PC-9 (cell line): Measurements from ENCODE around the gene CAMTA1. TPM values are rescaled to one million over a fixed set of nuclear protein-coding genes. Genes with fewer than 3 reads are reported as not detected.

ENCODE experiments used
- BruUV-seq: library from RNA; stranded (reverse); fragments of 400-500 nt; replicated peaks from 2 replicates; lab custom pipeline; 2021; lab: Mats Ljungman, UMichigan
- CTCF ChIA-PET: fragments of 300-600 bp; sonication (Branson Sonifier 250); formaldehyde crosslinking; loops from one replicate; lab custom pipeline; 2022; ENCODE audit warnings: antibody characterized with exemption; lab: Charles Lee
- POLR2A ChIA-PET: fragments of 300-600 bp; sonication (Branson Sonifier 250); formaldehyde crosslinking; loops from one replicate; lab custom pipeline; 2022; ENCODE audit warnings: antibody characterized with exemption; ENCODE audit not compliant: unreplicated experiment; lab: Charles Lee
- DNase-seq, 2 experiments: peaks; one replicate each; pipeline versions ENCODE4 v3.0.0 to v3.0.0-alpha.2; 2015 to 2022; ENCODE audit warnings: mixed read lengths in 1 of 2
- H2AFZ ChIP-seq: fragments of 200-600 bp; sonication (generic); 2 replicates; pipeline ENCODE4 v1.8.1; 2017; ENCODE audit warnings: antibody characterized with exemption
- H3F3A ChIP-seq: fragments of 200-600 bp; sonication (generic); 2 replicates; pipeline ENCODE4 v1.8.1; 2017; ENCODE audit warnings: antibody characterized with exemption, mild to moderate bottlenecking, low read depth; ENCODE audit not compliant: insufficient read depth
- H3K27ac ChIP-seq: fragments of 200-600 bp; sonication (generic); 2 replicates; pipeline ENCODE4 v1.6.1; 2016; ENCODE audit warnings: mixed run types
- H3K27me3 ChIP-seq: fragments of 200-600 bp; sonication (generic); 2 replicates; pipeline ENCODE4 v1.6.1; 2016; ENCODE audit warnings: low read depth, mixed run types; ENCODE audit not compliant: insufficient read depth
- H3K36me3 ChIP-seq: fragments of 200-600 bp; sonication (generic); 2 replicates; pipeline ENCODE4 v1.6.1; 2016; ENCODE audit warnings: low read depth, mixed run types
- H3K4me1 ChIP-seq: fragments of 200-600 bp; sonication (generic); replicated peaks from 2 replicates; pipeline ENCODE4 v1.6.1; 2016; ENCODE audit warnings: mixed run types; ENCODE audit not compliant: insufficient read depth
- H3K4me2 ChIP-seq: fragments of 200-600 bp; sonication (generic); 2 replicates; pipeline ENCODE4 v1.6.1; 2017; ENCODE audit warnings: mixed run types
- H3K4me3 ChIP-seq: fragments of 200-600 bp; sonication (generic); 2 replicates; pipeline ENCODE4 v1.6.1; 2016; ENCODE audit warnings: mixed run types
- H3K79me2 ChIP-seq: fragments of 200-600 bp; sonication (generic); 2 replicates; pipeline ENCODE4 v1.6.1; 2017; ENCODE audit warnings: low read depth, mixed run types
- H3K9me2 ChIP-seq: fragments of 200-600 bp; sonication (generic); 2 replicates; pipeline ENCODE4 v1.8.1; 2017; ENCODE audit warnings: mild to moderate bottlenecking; ENCODE audit not compliant: insufficient read depth
- H3K9me3 ChIP-seq: fragments of 200-600 bp; sonication (generic); 2 replicates; pipeline ENCODE4 v1.8.1; 2016; ENCODE audit warnings: low read depth; ENCODE audit not compliant: insufficient read depth
- H4K20me1 ChIP-seq: fragments of 200-600 bp; sonication (generic); 2 replicates; pipeline ENCODE4 v1.8.1; 2017; ENCODE audit not compliant: insufficient read depth
- CTCF ChIP-seq: fragments of 200-600 bp; sonication (generic); conservative IDR thresholded peaks from 2 replicates; pipeline ENCODE4 v1.6.1; 2017; ENCODE audit warnings: mixed run types, antibody characterized with exemption, mild to moderate bottlenecking, moderate library complexity
- EZH2 ChIP-seq: fragments of 200-600 bp; sonication (generic); IDR thresholded peaks from 2 replicates; pipeline ENCODE4 v1.8.0; 2017; ENCODE audit warnings: antibody characterized with exemption, low read depth
- intact Hi-C: fragments of 100-400 bp; cut with micrococcal nuclease; formaldehyde crosslinking; loops from one replicate; pipeline ENCODE4 v1.10.0; 2022; ENCODE audit not compliant: unreplicated experiment
- total RNA-seq: library from RNA; stranded (reverse); gene quantifications from 2 replicates; pipeline ENCODE4 v1.2.3, GENCODE V29; 2021

CAMTA1 gene
- total RNA-seq, 1 experiment from 2014 or later, result 72.3 TPM

- Histone ChIP-seq H3K27me3 (peaks cover 58% of the 10 kb centered on the region), H3K9me3 (no peaks in the 10 kb centered on the region), H3K27ac (no peak overlapping the region), H3K36me3 (no peaks in the 10 kb centered on the region), H4K20me1 (no peaks in the 10 kb centered on the region), H3K79me2 (no peaks in the 10 kb centered on the region), H3K4me1 (no peaks in the 10 kb centered on the region), H2AFZ (no peak overlapping the region), H3K4me3 (no peak overlapping the region), H3K4me2 (no peak overlapping the region), H3K9me2 (no peaks in the 10 kb centered on the region), H3F3A (no peaks in the 10 kb centered on the region)
- BruUV-seq, result no TSS peak
- no peak for TF ChIP-seq EZH2
- no peak for TF ChIP-seq CTCF
- intact Hi-C loops, result no loop called here
- no peak for DNase-seq
- CTCF ChIA-PET, result no interaction called here
- POLR2A ChIA-PET, result no interaction called here
These were observed 169.3 kb downstream of the CAMTA1 start for GRCh38 chr1:6954591-6954990.

- intact Hi-C loops, result no loop called here
- CTCF ChIA-PET, result no interaction called here
- no peaks in the 10 kb centered on the region for H3K79me2 ChIP-seq
- no peaks in the 10 kb centered on the region for H3F3A ChIP-seq
- peak in 1 of 2 experiments; percentile 29 for DNase-seq
- no peak overlapping the region for H3K27ac ChIP-seq
- H3K9me2 ChIP-seq, result no peaks in the 10 kb centered on the region
- no peaks in the 10 kb centered on the region; the same call in 1 of the 2 replicates for H3K4me1 ChIP-seq
- no peak overlapping the region for H3K4me2 ChIP-seq
- no peak overlapping the region for H2AFZ ChIP-seq
- H3K9me3 ChIP-seq, result no peaks in the 10 kb centered on the region
- no TSS peak for BruUV-seq
- H3K4me3 ChIP-seq, result no peak overlapping the region
- POLR2A ChIA-PET, result no interaction called here
- no peak for TF ChIP-seq EZH2
- H3K27me3 ChIP-seq, result peaks cover 55% of the 10 kb centered on the region
- H3K36me3 ChIP-seq, result no peaks in the 10 kb centered on the region
- H4K20me1 ChIP-seq, result no peaks in the 10 kb centered on the region
These were observed 170.3 kb downstream of the CAMTA1 start for GRCh38 chr1:6955357-6956094.

- Histone ChIP-seq H2AFZ (no peak overlapping the region), H3K36me3 (no peaks in the 10 kb centered on the region), H3K4me3 (no peak overlapping the region), H3K9me2 (no peaks in the 10 kb centered on the region), H3K27ac (no peak overlapping the region), H3K79me2 (no peaks in the 10 kb centered on the region), H3K4me2 (no peak overlapping the region), H3K9me3 (no peaks in the 10 kb centered on the region), H3F3A (no peaks in the 10 kb centered on the region), H3K4me1 (no peaks in the 10 kb centered on the region; the same call in 1 of the 2 replicates), H3K27me3 (peaks cover 44% of the 10 kb centered on the region; the same call in 1 of the 2 replicates), H4K20me1 (no peaks in the 10 kb centered on the region)
- DNase-seq, result no peak
- ChIA-PET POLR2A (no interaction called here), CTCF (no interaction called here)
- intact Hi-C loops, result no loop called here
- TF ChIP-seq EZH2, result no peak
- no peak for TF ChIP-seq CTCF
- BruUV-seq, result no TSS peak
These were observed 171.4 kb downstream of the CAMTA1 start for GRCh38 chr1:6956488-6957159.
